HepG2 (cell line): Measurements from ENCODE around the gene NFASC. TPM values are rescaled to one million over a fixed set of nuclear protein-coding genes. Genes with fewer than 3 reads are reported as not detected.

Experiments
- ATAC-seq: fragments of 200-7000 bp; cut with Tn5 transposase; 3 replicates; pipeline ENCODE4 v1.9.1; 2020; ENCODE audit warnings: mild to moderate bottlenecking, moderate library complexity
- BruUV-seq: library from RNA; stranded (reverse); fragments of 400-500 nt; replicated peaks from 2 replicates; lab custom pipeline; 2021; lab: Mats Ljungman, UMichigan
- CTCF ChIA-PET: fragments of 300-600 bp; formaldehyde crosslinking; extraction: SDS; loops from one replicate; lab custom pipeline; 2021; ENCODE audit warnings: low total read pairs, inconsistent platforms, low intra/inter-chr PET ratio; lab: Yijun Ruan, JAX
- POLR2A ChIA-PET: fragments of 350-600 bp; sonication (Branson Sonifier 250); formaldehyde crosslinking; loops from one replicate; lab custom pipeline; 2020; ENCODE audit warnings: antibody characterized with exemption, inconsistent platforms; lab: Yijun Ruan, JAX
- DNase-seq: peaks from one replicate; pipeline ENCODE4 v3.0.0-alpha.2; 2015; ENCODE audit warnings: low spot score
- FAIRE-seq: peaks from 3 replicates; lab custom pipeline; 2011; peaks lifted over from hg19 to GRCh38; lab: Jason Lieb, UNC
- H2AFZ ChIP-seq: one replicate; pipeline ENCODE4 v1.6.1; 2011; ENCODE audit warnings: low read length, inconsistent platforms
- H3K27ac ChIP-seq: fragments of 300-600 bp; 3 replicates; pipeline ENCODE4 v1.8.0; 2011; ENCODE audit warnings: mixed run types, mild to moderate bottlenecking, mixed read lengths, low read length, inconsistent platforms; ENCODE audit not compliant: insufficient read depth; ENCODE audit errors: extremely low read length
- H3K27me3 ChIP-seq, 2 experiments: fragments of 200-600 bp in 1 of 2; 2 replicates in 1 of 2; 3 replicates in 1 of 2; pipeline versions ENCODE4 v1.6.0 to v1.8.0; 2011; ENCODE audit warnings: low read length in 2 of 2, mild to moderate bottlenecking in 2 of 2, moderate library complexity in 2 of 2, inconsistent platforms in 1 of 2; ENCODE audit not compliant: insufficient read depth in 2 of 2, control insufficient read depth in 1 of 2
- H3K36me3 ChIP-seq, 2 experiments: fragments of 200-600 bp in 1 of 2; replicated peaks in 1 of 2; 2 replicates in 1 of 2; 3 replicates in 1 of 2; pipeline versions ENCODE4 v1.5.1 to v1.8.0; 2011; ENCODE audit warnings: low read length in 2 of 2, inconsistent platforms in 1 of 2; ENCODE audit not compliant: insufficient read depth in 2 of 2, control insufficient read depth in 1 of 2
- H3K4me1 ChIP-seq: 2 replicates; pipeline ENCODE4 v1.5.1; 2012; ENCODE audit warnings: low read length, inconsistent platforms; ENCODE audit not compliant: insufficient read depth
- H3K4me2 ChIP-seq: 2 replicates; pipeline ENCODE4 v1.6.0; 2011; ENCODE audit warnings: low read depth, low read length, inconsistent platforms
- H3K4me3 ChIP-seq, 3 experiments: fragments of 200-600 bp in 1 of 3; sonication (generic), shearing (Covaris generic) in 1 of 3; replicated peaks in 1 of 3; 2 replicates each; pipeline ENCODE4 v1.5.1; 2011 to 2016; ENCODE audit warnings: low read length in 3 of 3, inconsistent platforms in 2 of 3, low read depth in 2 of 3, mild to moderate bottlenecking in 2 of 3, control low read depth in 1 of 3, mixed read lengths in 1 of 3; ENCODE audit not compliant: insufficient read depth in 1 of 3
- H3K79me2 ChIP-seq: one replicate; pipeline ENCODE4 v1.6.1; 2011; ENCODE audit warnings: low read length, inconsistent platforms; ENCODE audit not compliant: insufficient read depth
- H3K9ac ChIP-seq: 2 replicates; pipeline ENCODE4 v1.6.0; 2011; ENCODE audit warnings: mild to moderate bottlenecking, low read depth, low read length, inconsistent platforms; ENCODE audit not compliant: insufficient read depth
- H3K9me3 ChIP-seq: 2 replicates; pipeline ENCODE4 v1.5.1; 2012; ENCODE audit warnings: mild to moderate bottlenecking, low read length
- H4K20me1 ChIP-seq: 2 replicates; pipeline ENCODE4 v1.6.0; 2011; ENCODE audit warnings: inconsistent platforms, mild to moderate bottlenecking, low read length, moderate library complexity; ENCODE audit not compliant: insufficient read depth
- ADNP ChIP-seq: sonication (generic); formaldehyde crosslinking; IDR thresholded peaks from 2 replicates; pipeline ENCODE4 v1.4.0; 2020; ENCODE audit warnings: missing genetic modification reagents
- CBX2 ChIP-seq, 2 experiments: fragments of 200-600 bp in 1 of 2; sonication (generic); formaldehyde crosslinking in 1 of 2; IDR thresholded peaks; 2 replicates each; pipeline versions ENCODE4 v1.7.0 to v1.8.1; 2018 to 2022; ENCODE audit warnings: low read depth in 2 of 2, low read length in 1 of 2, mild to moderate bottlenecking in 1 of 2, missing genetic modification reagents in 1 of 2
- FLYWCH1 ChIP-seq: sonication (generic); formaldehyde crosslinking; IDR thresholded peaks from 2 replicates; pipeline ENCODE4 v1.8.1; 2023; ENCODE audit warnings: mild to moderate bottlenecking, missing genetic modification reagents
- GZF1 ChIP-seq: sonication (generic); formaldehyde crosslinking; IDR thresholded peaks from 2 replicates; pipeline ENCODE4 v1.5.1; 2020; ENCODE audit warnings: mild to moderate bottlenecking, missing genetic modification reagents
- NKX3-1 ChIP-seq: sonication (generic); formaldehyde crosslinking; IDR thresholded peaks from 2 replicates; pipeline ENCODE4 v1.5.0; 2020; ENCODE audit warnings: missing genetic modification reagents
- SUZ12 ChIP-seq: fragments of 150-350 bp; IDR thresholded peaks from 2 replicates; pipeline ENCODE4 v1.6.1; 2014; ENCODE audit warnings: low read depth, low read length
- TARDBP ChIP-seq: sonication (generic); formaldehyde crosslinking; IDR thresholded peaks from 2 replicates; pipeline ENCODE4 v1.8.0; 2022; ENCODE audit warnings: mild to moderate bottlenecking, missing genetic modification reagents
- ZBTB42 ChIP-seq: sonication (generic); formaldehyde crosslinking; IDR thresholded peaks from 2 replicates; pipeline ENCODE4 v1.5.0; 2020; ENCODE audit warnings: mild to moderate bottlenecking, missing genetic modification reagents
- ZNF180 ChIP-seq: sonication (generic); formaldehyde crosslinking; IDR thresholded peaks from 2 replicates; pipeline ENCODE4 v1.4.0; 2020; ENCODE audit warnings: low read depth, missing genetic modification reagents, borderline replicate concordance
- ZNF562 ChIP-seq: sonication (generic); formaldehyde crosslinking; IDR thresholded peaks from 2 replicates; pipeline ENCODE4 v1.8.0; 2022; ENCODE audit warnings: missing genetic modification reagents, borderline replicate concordance
- ZNF589 ChIP-seq: sonication (generic); formaldehyde crosslinking; conservative IDR thresholded peaks from 2 replicates; pipeline ENCODE4 v1.8.0; 2022; ENCODE audit warnings: mild to moderate bottlenecking, moderate library complexity, missing genetic modification reagents
- ZNF644 ChIP-seq: IDR thresholded peaks from 2 replicates; pipeline ENCODE4 v1.6.1; 2016; ENCODE audit warnings: low read depth
- ZNF652 ChIP-seq: IDR thresholded peaks from 2 replicates; pipeline ENCODE4 v1.6.1; 2016; ENCODE audit warnings: low read depth, borderline replicate concordance
- WGBS: methylation state at CpG from one replicate; pipeline ENCODE4 v1.1.6; 2017; ENCODE audit warnings: low lambda C conversion rate; 5-methylcytosine and 5-hydroxymethylcytosine counted together
- in situ Hi-C: cut with HindIII; loops from 2 replicates; pipeline ENCODE4 v1.10.0; 2017; ENCODE audit warnings: low pct_unique_long_range_greater_than_20kb; ENCODE audit not compliant: extremely low pct_ligation_motif_present
- intact Hi-C: fragments of 100-400 bp; cut with micrococcal nuclease; formaldehyde crosslinking; loops from one replicate; pipeline ENCODE4 v1.10.0; 2022; ENCODE audit not compliant: unreplicated experiment
- polyA plus RNA-seq, 8 experiments: library from polyadenylated mRNA; depleted of rRNA in 3 of 8; stranded (reverse) in 7 of 8; unstranded in 1 of 8; fragments of >200 nt; fragmentation: Illumina TruSeq in 4 of 8; extraction: Trizol in 4 of 8; gene quantifications; 2 replicates each; pipeline versions ENCODE4 v1.2.1 to v1.2.3, GENCODE V29; 2011 to 2016; ENCODE audit warnings: low read depth in 4 of 8, missing spikeins in 1 of 8, mixed read lengths in 1 of 8; ENCODE audit not compliant: insufficient read depth in 1 of 8
- total RNA-seq, 5 experiments: library from RNA; depleted of rRNA; stranded (reverse); fragments of >200 nt; fragmentation: Illumina TruSeq; extraction: Trizol; gene quantifications; 2 replicates each; pipeline ENCODE4 v1.2.3, GENCODE V29; 2016; ENCODE audit warnings: low read depth in 1 of 5
- TF ChIP-seq, protein P1 (sequence below): IDR thresholded peaks from 2 replicates; pipeline ENCODE4 v1.6.1; 2012; ENCODE audit warnings: low read length, improper control_type of control experiment
- TF ChIP-seq, protein P2 (sequence below): sonication (generic); formaldehyde crosslinking; IDR thresholded peaks from 2 replicates; pipeline ENCODE4 v1.4.0; 2020; ENCODE audit warnings: missing genetic modification reagents
- TF ChIP-seq, protein P3 (sequence below): sonication (generic); formaldehyde crosslinking; IDR thresholded peaks from 2 replicates; pipeline ENCODE4 v1.4.0; 2020; ENCODE audit warnings: missing genetic modification reagents
- TF ChIP-seq, protein P4 (sequence below): sonication (generic); formaldehyde crosslinking; conservative IDR thresholded peaks from 2 replicates; pipeline ENCODE4 v1.4.0; 2020; ENCODE audit warnings: missing genetic modification reagents

Gene NFASC
- total and polyA plus RNA-seq, 2 of the 13 experiments (the other 11 are each of a cell fraction or from before 2014, with no cell fraction given): not detected

DNA sequence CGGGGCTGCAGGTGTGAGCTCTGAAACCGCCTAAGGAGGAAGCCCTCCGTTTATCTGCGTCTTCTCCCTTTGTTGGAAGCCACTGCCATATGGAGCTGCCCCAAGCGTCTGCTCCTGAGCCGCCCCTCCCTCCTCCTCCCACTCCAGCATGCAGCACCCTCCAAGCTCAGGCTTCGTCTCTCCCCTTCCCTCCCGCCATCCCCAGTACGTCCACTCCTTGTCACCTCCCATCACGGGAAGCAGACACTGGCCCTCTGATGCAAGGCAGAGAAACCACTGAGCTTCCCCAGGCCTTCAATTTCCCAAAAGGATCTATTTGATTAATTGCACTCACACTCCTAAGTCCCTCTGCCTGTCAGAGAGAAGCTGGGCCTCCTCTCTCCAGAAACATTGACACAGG is 52.5 kb downstream of the NFASC start:
- no peak overlapping the region for H3K27ac ChIP-seq
- ATAC-seq: no peak
- H3K4me3 ChIP-seq: no peak overlapping the region
- no peak for FAIRE-seq
- BruUV-seq: no TSS peak
- H3K9me3 ChIP-seq: no peaks in the 10 kb centered on the region
- no peak overlapping the region for H2AFZ ChIP-seq
- H3K4me2 ChIP-seq: no peak overlapping the region
- intact Hi-C loops: no loop called here
- no peak for TF ChIP-seq FLYWCH1 (CRISPR knock-in tag)
- TF ChIP-seq TARDBP (CRISPR knock-in tag): no peak
- TF ChIP-seq CBX2 (IDR thresholded peaks at IDR 0.05; ENCODE audit: low read depth, low read length): no peak
- TF ChIP-seq CBX2 (CRISPR knock-in tag; IDR thresholded peaks at IDR 0.05; ENCODE audit: low read depth): no peak
- no peak for TF ChIP-seq ZNF589 (CRISPR knock-in tag)
- no peak for TF ChIP-seq ZNF180
- TF ChIP-seq GZF1: no peak
- no peak for TF ChIP-seq ADNP (CRISPR knock-in tag)
- no peak for TF ChIP-seq ZNF644
- TF ChIP-seq, protein P1, sequence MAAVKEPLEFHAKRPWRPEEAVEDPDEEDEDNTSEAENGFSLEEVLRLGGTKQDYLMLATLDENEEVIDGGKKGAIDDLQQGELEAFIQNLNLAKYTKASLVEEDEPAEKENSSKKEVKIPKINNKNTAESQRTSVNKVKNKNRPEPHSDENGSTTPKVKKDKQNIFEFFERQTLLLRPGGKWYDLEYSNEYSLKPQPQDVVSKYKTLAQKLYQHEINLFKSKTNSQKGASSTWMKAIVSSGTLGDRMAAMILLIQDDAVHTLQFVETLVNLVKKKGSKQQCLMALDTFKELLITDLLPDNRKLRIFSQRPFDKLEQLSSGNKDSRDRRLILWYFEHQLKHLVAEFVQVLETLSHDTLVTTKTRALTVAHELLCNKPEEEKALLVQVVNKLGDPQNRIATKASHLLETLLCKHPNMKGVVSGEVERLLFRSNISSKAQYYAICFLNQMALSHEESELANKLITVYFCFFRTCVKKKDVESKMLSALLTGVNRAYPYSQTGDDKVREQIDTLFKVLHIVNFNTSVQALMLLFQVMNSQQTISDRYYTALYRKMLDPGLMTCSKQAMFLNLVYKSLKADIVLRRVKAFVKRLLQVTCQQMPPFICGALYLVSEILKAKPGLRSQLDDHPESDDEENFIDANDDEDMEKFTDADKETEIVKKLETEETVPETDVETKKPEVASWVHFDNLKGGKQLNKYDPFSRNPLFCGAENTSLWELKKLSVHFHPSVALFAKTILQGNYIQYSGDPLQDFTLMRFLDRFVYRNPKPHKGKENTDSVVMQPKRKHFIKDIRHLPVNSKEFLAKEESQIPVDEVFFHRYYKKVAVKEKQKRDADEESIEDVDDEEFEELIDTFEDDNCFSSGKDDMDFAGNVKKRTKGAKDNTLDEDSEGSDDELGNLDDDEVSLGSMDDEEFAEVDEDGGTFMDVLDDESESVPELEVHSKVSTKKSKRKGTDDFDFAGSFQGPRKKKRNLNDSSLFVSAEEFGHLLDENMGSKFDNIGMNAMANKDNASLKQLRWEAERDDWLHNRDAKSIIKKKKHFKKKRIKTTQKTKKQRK: no peak
- TF ChIP-seq, protein P2, sequence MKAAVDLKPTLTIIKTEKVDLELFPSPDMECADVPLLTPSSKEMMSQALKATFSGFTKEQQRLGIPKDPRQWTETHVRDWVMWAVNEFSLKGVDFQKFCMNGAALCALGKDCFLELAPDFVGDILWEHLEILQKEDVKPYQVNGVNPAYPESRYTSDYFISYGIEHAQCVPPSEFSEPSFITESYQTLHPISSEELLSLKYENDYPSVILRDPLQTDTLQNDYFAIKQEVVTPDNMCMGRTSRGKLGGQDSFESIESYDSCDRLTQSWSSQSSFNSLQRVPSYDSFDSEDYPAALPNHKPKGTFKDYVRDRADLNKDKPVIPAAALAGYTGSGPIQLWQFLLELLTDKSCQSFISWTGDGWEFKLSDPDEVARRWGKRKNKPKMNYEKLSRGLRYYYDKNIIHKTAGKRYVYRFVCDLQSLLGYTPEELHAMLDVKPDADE (CRISPR knock-in tag): no peak
- no peak for TF ChIP-seq ZNF652 (CRISPR knock-in tag)
- TF ChIP-seq, protein P3, sequence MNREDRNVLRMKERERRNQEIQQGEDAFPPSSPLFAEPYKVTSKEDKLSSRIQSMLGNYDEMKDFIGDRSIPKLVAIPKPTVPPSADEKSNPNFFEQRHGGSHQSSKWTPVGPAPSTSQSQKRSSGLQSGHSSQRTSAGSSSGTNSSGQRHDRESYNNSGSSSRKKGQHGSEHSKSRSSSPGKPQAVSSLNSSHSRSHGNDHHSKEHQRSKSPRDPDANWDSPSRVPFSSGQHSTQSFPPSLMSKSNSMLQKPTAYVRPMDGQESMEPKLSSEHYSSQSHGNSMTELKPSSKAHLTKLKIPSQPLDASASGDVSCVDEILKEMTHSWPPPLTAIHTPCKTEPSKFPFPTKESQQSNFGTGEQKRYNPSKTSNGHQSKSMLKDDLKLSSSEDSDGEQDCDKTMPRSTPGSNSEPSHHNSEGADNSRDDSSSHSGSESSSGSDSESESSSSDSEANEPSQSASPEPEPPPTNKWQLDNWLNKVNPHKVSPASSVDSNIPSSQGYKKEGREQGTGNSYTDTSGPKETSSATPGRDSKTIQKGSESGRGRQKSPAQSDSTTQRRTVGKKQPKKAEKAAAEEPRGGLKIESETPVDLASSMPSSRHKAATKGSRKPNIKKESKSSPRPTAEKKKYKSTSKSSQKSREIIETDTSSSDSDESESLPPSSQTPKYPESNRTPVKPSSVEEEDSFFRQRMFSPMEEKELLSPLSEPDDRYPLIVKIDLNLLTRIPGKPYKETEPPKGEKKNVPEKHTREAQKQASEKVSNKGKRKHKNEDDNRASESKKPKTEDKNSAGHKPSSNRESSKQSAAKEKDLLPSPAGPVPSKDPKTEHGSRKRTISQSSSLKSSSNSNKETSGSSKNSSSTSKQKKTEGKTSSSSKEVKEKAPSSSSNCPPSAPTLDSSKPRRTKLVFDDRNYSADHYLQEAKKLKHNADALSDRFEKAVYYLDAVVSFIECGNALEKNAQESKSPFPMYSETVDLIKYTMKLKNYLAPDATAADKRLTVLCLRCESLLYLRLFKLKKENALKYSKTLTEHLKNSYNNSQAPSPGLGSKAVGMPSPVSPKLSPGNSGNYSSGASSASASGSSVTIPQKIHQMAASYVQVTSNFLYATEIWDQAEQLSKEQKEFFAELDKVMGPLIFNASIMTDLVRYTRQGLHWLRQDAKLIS (CRISPR knock-in tag): no peak
- no peak for TF ChIP-seq ZBTB42 (CRISPR knock-in tag)
- no peak for TF ChIP-seq ZNF562 (CRISPR knock-in tag)
- TF ChIP-seq SUZ12: no peak
- TF ChIP-seq, protein P4, sequence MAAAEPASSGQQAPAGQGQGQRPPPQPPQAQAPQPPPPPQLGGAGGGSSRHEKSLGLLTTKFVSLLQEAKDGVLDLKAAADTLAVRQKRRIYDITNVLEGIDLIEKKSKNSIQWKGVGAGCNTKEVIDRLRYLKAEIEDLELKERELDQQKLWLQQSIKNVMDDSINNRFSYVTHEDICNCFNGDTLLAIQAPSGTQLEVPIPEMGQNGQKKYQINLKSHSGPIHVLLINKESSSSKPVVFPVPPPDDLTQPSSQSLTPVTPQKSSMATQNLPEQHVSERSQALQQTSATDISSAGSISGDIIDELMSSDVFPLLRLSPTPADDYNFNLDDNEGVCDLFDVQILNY (CRISPR knock-in tag): no peak
- TF ChIP-seq NKX3-1: no peak
- H4K20me1 ChIP-seq: no peaks in the 10 kb centered on the region
- POLR2A ChIA-PET: no interaction called here
- 0 out of 5 replicates have a peak, but pooled peaks cover 0 to 12% of the 10 kb centered on the region in 2 experiments for H3K27me3 ChIP-seq
- WGBS: 47% methylated on average over 10 of the region's 10 CpGs
- in situ Hi-C loops: no loop called here
- H3K36me3 ChIP-seq: no peaks in the 10 kb centered on the region
- H3K79me2 ChIP-seq: no peaks in the 10 kb centered on the region
- CTCF ChIA-PET: no interaction called here
- H3K9ac ChIP-seq: no peak overlapping the region
- H3K4me1 ChIP-seq: peaks cover 42% of the 10 kb centered on the region
- DNase-seq: no peak
